Caco-2 (cell line): Measurements from ENCODE around the gene C20orf96. TPM values are rescaled to one million over a fixed set of nuclear protein-coding genes. Genes with fewer than 3 reads are reported as not detected.
A peak's percentile ranks its signal among the peaks of the same experiment; 100 is the strongest.

ENCODE experiments used
- BruUV-seq: library from RNA; stranded (reverse); fragments of 400-500 nt; replicated peaks from 2 replicates; lab custom pipeline; 2021; lab: Mats Ljungman, UMichigan
- CTCF ChIA-PET: fragments of 300-600 bp; sonication (Branson Sonifier 250); formaldehyde crosslinking; loops from one replicate; lab custom pipeline; 2022; ENCODE audit warnings: antibody characterized with exemption; lab: Charles Lee
- POLR2A ChIA-PET: fragments of 300-600 bp; sonication (Branson Sonifier 250); formaldehyde crosslinking; loops from one replicate; lab custom pipeline; 2022; ENCODE audit warnings: antibody characterized with exemption; lab: Charles Lee
- DNase-seq, 2 experiments: peaks; one replicate each; pipeline versions ENCODE4 v3.0.0 to v3.0.0-alpha.2; 2020 to 2022
- H3K27me3 ChIP-seq: replicated peaks from 2 replicates; pipeline ENCODE4 v1.6.0; 2011; ENCODE audit warnings: low read length; ENCODE audit not compliant: control insufficient read depth, insufficient read depth
- H3K36me3 ChIP-seq: 2 replicates; pipeline ENCODE4 v1.5.1; 2011; ENCODE audit warnings: low read length; ENCODE audit not compliant: control insufficient read depth, insufficient read depth
- H3K4me1 ChIP-seq: fragments of 250-450 bp; sonication (Bioruptor Pico); 2 replicates; pipeline ENCODE4 v1.5.1; 2020; ENCODE audit warnings: mild to moderate bottlenecking
- H3K4me3 ChIP-seq: 2 replicates; pipeline ENCODE4 v1.5.1; 2011; ENCODE audit warnings: low read depth, mild to moderate bottlenecking, control low read depth, low read length
- H3K9me3 ChIP-seq: fragments of 250-450 bp; sonication (Bioruptor Pico); 2 replicates; pipeline ENCODE4 v1.5.1; 2020; ENCODE audit warnings: mild to moderate bottlenecking, moderate library complexity
- H3K27ac Mint-ChIP-seq: one replicate; pipeline ENCODE4 v1.8.0; 2022; ENCODE audit warnings: mixed read lengths; ENCODE audit not compliant: unreplicated experiment
- H3K27me3 Mint-ChIP-seq: one replicate; pipeline ENCODE4 v1.8.0; 2022; ENCODE audit warnings: mixed read lengths; ENCODE audit not compliant: insufficient read depth, unreplicated experiment
- H3K36me3 Mint-ChIP-seq: one replicate; pipeline ENCODE4 v1.8.0; 2022; ENCODE audit warnings: mild to moderate bottlenecking, mixed read lengths; ENCODE audit not compliant: insufficient read depth, unreplicated experiment
- H3K4me1 Mint-ChIP-seq: one replicate; pipeline ENCODE4 v1.8.0; 2022; ENCODE audit warnings: low read depth, mixed read lengths; ENCODE audit not compliant: unreplicated experiment
- H3K4me3 Mint-ChIP-seq: one replicate; pipeline ENCODE4 v1.8.0; 2022; ENCODE audit warnings: mild to moderate bottlenecking, moderate library complexity, mixed read lengths; ENCODE audit not compliant: unreplicated experiment
- H3K9me3 Mint-ChIP-seq: one replicate; pipeline ENCODE4 v1.8.0; 2022; ENCODE audit warnings: mixed read lengths; ENCODE audit not compliant: unreplicated experiment
- intact Hi-C: fragments of 100-400 bp; cut with micrococcal nuclease; formaldehyde crosslinking; loops from one replicate; pipeline ENCODE4 v1.10.0; 2022; ENCODE audit not compliant: unreplicated experiment
- total RNA-seq: library from RNA; stranded (reverse); gene quantifications from 2 replicates; pipeline ENCODE4 v1.2.3, GENCODE V29; 2022
- TF ChIP-seq, protein P1 (sequence below), 2 experiments: fragments of 200-600 bp in 1 of 2; IDR thresholded peaks; 1 replicate in 1 of 2; 2 replicates in 1 of 2; pipeline versions ENCODE4 v1.5.1 to v1.8.0; 2011 to 2022; ENCODE audit warnings: antibody characterized with exemption in 1 of 2, control low read depth in 1 of 2, inconsistent platforms in 1 of 2, low read depth in 1 of 2, low read length in 1 of 2, mild to moderate bottlenecking in 1 of 2, moderate library complexity in 1 of 2; ENCODE audit not compliant: insufficient read depth in 1 of 2, severe bottlenecking in 1 of 2, unreplicated experiment in 1 of 2

C20orf96 gene
- total RNA-seq, 1 experiment from 2014 or later = 11.5 TPM

GRCh38 chr20:325045-325888 lies 34.7 kb upstream of the C20orf96 start, which contains the start of gene SOX12:
Gene SOX12, plus strand, starts transcription at chr20:325552. Its CDS starts 373 bp downstream, at chr20:325925.
- H3K36me3 Mint-ChIP-seq = peaks cover 46% of the 10 kb centered on the region
- TF ChIP-seq, protein P1, sequence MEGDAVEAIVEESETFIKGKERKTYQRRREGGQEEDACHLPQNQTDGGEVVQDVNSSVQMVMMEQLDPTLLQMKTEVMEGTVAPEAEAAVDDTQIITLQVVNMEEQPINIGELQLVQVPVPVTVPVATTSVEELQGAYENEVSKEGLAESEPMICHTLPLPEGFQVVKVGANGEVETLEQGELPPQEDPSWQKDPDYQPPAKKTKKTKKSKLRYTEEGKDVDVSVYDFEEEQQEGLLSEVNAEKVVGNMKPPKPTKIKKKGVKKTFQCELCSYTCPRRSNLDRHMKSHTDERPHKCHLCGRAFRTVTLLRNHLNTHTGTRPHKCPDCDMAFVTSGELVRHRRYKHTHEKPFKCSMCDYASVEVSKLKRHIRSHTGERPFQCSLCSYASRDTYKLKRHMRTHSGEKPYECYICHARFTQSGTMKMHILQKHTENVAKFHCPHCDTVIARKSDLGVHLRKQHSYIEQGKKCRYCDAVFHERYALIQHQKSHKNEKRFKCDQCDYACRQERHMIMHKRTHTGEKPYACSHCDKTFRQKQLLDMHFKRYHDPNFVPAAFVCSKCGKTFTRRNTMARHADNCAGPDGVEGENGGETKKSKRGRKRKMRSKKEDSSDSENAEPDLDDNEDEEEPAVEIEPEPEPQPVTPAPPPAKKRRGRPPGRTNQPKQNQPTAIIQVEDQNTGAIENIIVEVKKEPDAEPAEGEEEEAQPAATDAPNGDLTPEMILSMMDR (IDR thresholded peaks at IDR 0.05; ENCODE audit: insufficient read depth in 1 of 2, low read depth in 1 of 2, low read length in 1 of 2, severe bottlenecking in 1 of 2, unreplicated experiment in 1 of 2) = no peak
- no peaks in the 10 kb centered on the region for H3K27me3 ChIP-seq
- H3K4me1 Mint-ChIP-seq = peaks cover 8% of the 10 kb centered on the region
- intact Hi-C loops = loop anchor here (1.0 kb wide), 1 partner anchor 28 kb away; the partner anchor contains the start of gene ZCCHC3
- H3K4me3 ChIP-seq = peak within 1 kb of the TSS; percentile 59
- H3K27ac Mint-ChIP-seq = peak within 1 kb of the TSS; percentile 87
- H3K9me3 ChIP-seq = no peaks in the 10 kb centered on the region
- H3K4me3 Mint-ChIP-seq = peak within 1 kb of the TSS; percentile 94
- H3K9me3 Mint-ChIP-seq = no peaks in the 10 kb centered on the region
- ChIA-PET CTCF (interaction anchor here (1.3 kb wide), 2 partner anchors 59 to 106 kb away, joined by 3 to 4 read pairs; no protein-coding TSS in a partner anchor), POLR2A (interaction anchor here (0.5 to 3.1 kb wide), 5 partner anchors 11 to 56 kb away, joined by 5 to 14 read pairs (median 9); partner anchors contain the start of genes NRSN2, TRIB3 and ZCCHC3)
- peak; percentile 97 to 99 for DNase-seq
- H3K4me1 ChIP-seq = 0 out of 2 replicates have a peak, but pooled peaks cover 10% of the 10 kb centered on the region
- no peaks in the 10 kb centered on the region for H3K36me3 ChIP-seq
- H3K27me3 Mint-ChIP-seq = peaks cover 4% of the 10 kb centered on the region
- BruUV-seq = no TSS peak

DNA sequence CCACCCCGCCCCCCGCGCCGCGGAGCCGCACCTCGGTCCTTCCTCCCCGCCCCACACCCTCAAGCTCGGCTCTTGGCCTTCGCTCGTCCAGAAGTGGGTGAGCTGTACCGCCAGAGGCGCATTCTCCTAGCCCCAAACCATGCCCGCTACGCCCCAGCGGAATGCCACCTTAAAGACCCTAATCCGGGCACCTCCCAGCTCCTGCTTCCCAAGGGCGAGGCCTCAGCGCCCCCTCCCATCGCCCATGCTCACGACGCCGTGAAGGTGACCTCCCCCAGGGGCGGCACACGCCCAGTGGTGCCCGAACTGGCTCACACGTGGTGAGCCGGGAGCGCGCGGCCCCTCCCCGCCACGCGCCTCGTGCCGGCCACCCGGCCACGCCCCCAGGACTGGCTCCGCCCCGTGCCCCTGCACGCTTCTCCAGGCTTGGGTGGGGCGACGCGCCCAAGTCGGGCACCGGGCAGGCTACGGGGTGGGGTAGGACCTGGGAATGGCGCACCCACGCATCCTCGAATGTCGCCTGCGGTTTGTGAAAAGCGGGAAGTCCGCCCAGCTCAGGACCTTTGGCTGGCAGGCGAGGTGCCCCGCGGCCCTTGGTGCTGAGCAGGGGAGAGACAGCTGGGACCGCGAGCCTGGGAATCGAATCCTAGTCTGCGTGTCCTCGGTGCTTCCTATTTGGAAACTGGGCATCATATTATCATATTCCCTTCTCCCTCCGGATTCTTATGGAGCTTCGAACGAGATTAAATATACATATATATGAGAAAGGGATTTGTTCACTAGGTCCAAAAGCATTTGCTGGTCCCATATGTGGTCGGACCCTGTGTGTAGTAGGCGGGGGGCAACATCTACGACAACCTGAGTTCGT lies 33.9 kb upstream of the C20orf96 start:
- TSS peak; percentile 99 for BruUV-seq
- H3K4me1 ChIP-seq = 0 out of 2 replicates have a peak, but pooled peaks cover 10% of the 10 kb centered on the region
- peak overlapping the region; percentile 94 for H3K4me3 Mint-ChIP-seq
- H3K27me3 Mint-ChIP-seq = peaks cover 4% of the 10 kb centered on the region
- H3K27ac Mint-ChIP-seq = peak overlapping the region; percentile 87
- peaks cover 46% of the 10 kb centered on the region for H3K36me3 Mint-ChIP-seq
- no peaks in the 10 kb centered on the region for H3K36me3 ChIP-seq
- ChIA-PET CTCF (interaction anchor here (0.6 to 1.3 kb wide), 3 partner anchors 58 to 142 kb away, joined by 3 to 4 read pairs (median 3); no protein-coding TSS in a partner anchor), POLR2A (interaction anchor here (0.6 to 3.1 kb wide), 4 partner anchors 23 to 56 kb away, joined by 3 to 14 read pairs (median 8); partner anchors contain the start of genes NRSN2, TRIB3 and ZCCHC3)
- H3K9me3 Mint-ChIP-seq = no peaks in the 10 kb centered on the region
- H3K27me3 ChIP-seq = no peaks in the 10 kb centered on the region
- TF ChIP-seq, protein P1 (IDR thresholded peaks at IDR 0.05; ENCODE audit: insufficient read depth in 1 of 2, low read depth in 1 of 2, low read length in 1 of 2, severe bottlenecking in 1 of 2, unreplicated experiment in 1 of 2) = peak; percentile 43 to 47
- peaks cover 8% of the 10 kb centered on the region for H3K4me1 Mint-ChIP-seq
- peak; percentile 90 to 95 for DNase-seq
- H3K4me3 ChIP-seq = peak overlapping the region; percentile 59
- no peaks in the 10 kb centered on the region for H3K9me3 ChIP-seq
- intact Hi-C loops = loop anchor here (1.0 kb wide), 1 partner anchor 27 kb away; the partner anchor contains the start of gene ZCCHC3
